DND-41 (cell line): ENCODE data around the gene IL37.

Experiments used
- CTCF ChIP-seq: IDR thresholded peaks from 2 replicates; pipeline ENCODE4 v1.5.1; 2012; ENCODE audit warnings: borderline replicate concordance, low read length, moderate library complexity, mild to moderate bottlenecking; ENCODE audit not compliant: poor library complexity, severe bottlenecking; ENCODE audit errors: extremely low read depth
- EZH2 ChIP-seq: IDR thresholded peaks from 3 replicates; pipeline ENCODE4 v1.6.1; 2012; ENCODE audit warnings: borderline replicate concordance, low read depth, mild to moderate bottlenecking, moderate library complexity, low read length, inconsistent platforms; ENCODE audit not compliant: severe bottlenecking

GRCh38 chr2:112957511-112957910 lies 46.5 kb downstream of the IL37 start:
- TF ChIP-seq EZH2 (no peak), CTCF (no peak)
